Testis (tissue), 3 donors: ENCODE results near the gene SQSTM1. TPM values are rescaled to one million over a fixed set of nuclear protein-coding genes. Genes with fewer than 3 reads are reported as not detected.

Experiments used
- DNase-seq: peaks from one replicate; pipeline ENCODE4 v3.0.0-alpha.2; 2019
- H3K27ac ChIP-seq, 2 donors: fragments of 200-600 bp; sonication (generic); one replicate each; pipeline ENCODE4 v1.5.1; 2019
- H3K27me3 ChIP-seq: fragments of 200-600 bp; sonication (generic); one replicate; pipeline ENCODE4 v1.5.1; 2019
- H3K36me3 ChIP-seq: fragments of 200-600 bp; sonication (generic); one replicate; pipeline ENCODE4 v1.5.1; 2017; ENCODE audit warnings: low read depth; ENCODE audit errors: missing control alignments
- H3K4me1 ChIP-seq: fragments of 200-600 bp; sonication (generic); one replicate; pipeline ENCODE4 v1.5.1; 2019
- H3K4me3 ChIP-seq, 2 donors: fragments of 200-600 bp; sonication (generic); one replicate each; pipeline ENCODE4 v1.5.1; 2017 to 2019
- H3K9me3 ChIP-seq: fragments of 200-600 bp; sonication (generic); one replicate; pipeline ENCODE4 v1.5.1; 2017
- POLR2A ChIP-seq: fragments of 450-650 bp; IDR thresholded peaks from one replicate; pipeline ENCODE4 v1.6.1; 2017; ENCODE audit warnings: antibody characterized with exemption, mild to moderate bottlenecking, moderate library complexity
- WGBS, 2 donors: methylation state at CpG; one replicate each; pipeline ENCODE4 v1.1.5; 2018; 5-methylcytosine and 5-hydroxymethylcytosine counted together
- intact Hi-C: fragments of 100-400 bp; cut with DNase I; formaldehyde crosslinking; loops from one replicate; pipeline ENCODE4 v1.15.1; 2023; ENCODE audit warnings: low total_unique reads
- polyA plus RNA-seq: library from polyadenylated mRNA; stranded (reverse); fragments of 350-450 nt; fragmentation: Illumina TruSeq; extraction: RNeasy Lipid Tissue Mini Kit (QIAGEN cat#74804); gene quantifications from one replicate; pipeline ENCODE4 v1.2.3, GENCODE V29; 2014; ENCODE audit warnings: low read depth, low replicate concordance; ENCODE audit not compliant: insufficient read depth
- total RNA-seq, 2 donors: library from RNA; depleted of rRNA; stranded (reverse); fragments of >200 nt; gene quantifications; one replicate each; pipeline ENCODE4 v1.2.3, GENCODE V29; 2016
- TF ChIP-seq, protein P1 (sequence below), 3 experiments: fragments of 450-650 bp in 2 of 3; fragments of 200-600 bp in 1 of 3; sonication (generic) in 1 of 3; IDR thresholded peaks; one replicate each; pipeline ENCODE4 v1.5.1; 2016 to 2019; ENCODE audit warnings: antibody characterized with exemption in 3 of 3, mild to moderate bottlenecking in 2 of 3, moderate library complexity in 1 of 3

The SQSTM1 gene
- total and polyA plus RNA-seq, 3 donors from 2014 or later, result 165 to 255 (median 192) TPM

DNA sequence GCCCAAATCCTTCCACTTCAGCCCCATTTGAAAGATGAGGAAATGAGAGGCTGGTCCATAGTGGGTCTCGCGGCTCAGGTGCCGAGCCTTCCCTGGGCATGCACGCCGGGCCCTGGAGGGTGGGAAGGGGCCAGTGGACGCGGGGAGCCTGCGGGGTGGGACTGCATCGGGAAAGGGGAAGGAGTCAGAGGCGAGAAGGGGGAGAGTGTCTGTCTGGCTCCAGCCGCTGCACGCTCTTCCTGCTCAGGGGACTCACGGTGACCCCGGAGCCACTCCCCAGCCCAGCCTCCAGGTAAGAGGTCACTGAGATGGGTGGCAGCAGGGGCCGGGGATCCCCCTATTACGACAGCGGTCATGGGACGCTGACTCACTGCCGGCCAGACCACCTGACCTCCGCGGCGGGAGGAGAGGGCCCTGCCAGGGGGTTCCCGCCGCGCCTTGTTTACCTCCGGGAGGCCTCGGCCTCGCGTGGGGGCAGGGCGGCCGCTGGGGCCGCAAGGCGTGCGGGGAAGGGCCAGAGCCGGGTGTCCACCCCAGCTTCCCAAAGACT, 1.9 kb upstream of the SQSTM1 start:
- Histone ChIP-seq H3K4me1 (peaks cover 56% of the 10 kb centered on the region), H3K36me3 (no peaks in the 10 kb centered on the region), H3K4me3 (peak overlapping the region; percentile 22 to 60), H3K27me3 (no peaks in the 10 kb centered on the region), H3K27ac (peak overlapping the region; percentile 100), H3K9me3 (no peaks in the 10 kb centered on the region)
- peak; percentile 95 for DNase-seq
- TF ChIP-seq, protein P1, sequence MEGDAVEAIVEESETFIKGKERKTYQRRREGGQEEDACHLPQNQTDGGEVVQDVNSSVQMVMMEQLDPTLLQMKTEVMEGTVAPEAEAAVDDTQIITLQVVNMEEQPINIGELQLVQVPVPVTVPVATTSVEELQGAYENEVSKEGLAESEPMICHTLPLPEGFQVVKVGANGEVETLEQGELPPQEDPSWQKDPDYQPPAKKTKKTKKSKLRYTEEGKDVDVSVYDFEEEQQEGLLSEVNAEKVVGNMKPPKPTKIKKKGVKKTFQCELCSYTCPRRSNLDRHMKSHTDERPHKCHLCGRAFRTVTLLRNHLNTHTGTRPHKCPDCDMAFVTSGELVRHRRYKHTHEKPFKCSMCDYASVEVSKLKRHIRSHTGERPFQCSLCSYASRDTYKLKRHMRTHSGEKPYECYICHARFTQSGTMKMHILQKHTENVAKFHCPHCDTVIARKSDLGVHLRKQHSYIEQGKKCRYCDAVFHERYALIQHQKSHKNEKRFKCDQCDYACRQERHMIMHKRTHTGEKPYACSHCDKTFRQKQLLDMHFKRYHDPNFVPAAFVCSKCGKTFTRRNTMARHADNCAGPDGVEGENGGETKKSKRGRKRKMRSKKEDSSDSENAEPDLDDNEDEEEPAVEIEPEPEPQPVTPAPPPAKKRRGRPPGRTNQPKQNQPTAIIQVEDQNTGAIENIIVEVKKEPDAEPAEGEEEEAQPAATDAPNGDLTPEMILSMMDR (IDR thresholded peaks at IDR 0.05), result no peak
- TF ChIP-seq POLR2A, result peak; percentile 13
- WGBS, 2 donors, result 0% methylated on average over 25 to 35 of the region's 35 CpGs
- intact Hi-C loops, result no loop called here

DNA sequence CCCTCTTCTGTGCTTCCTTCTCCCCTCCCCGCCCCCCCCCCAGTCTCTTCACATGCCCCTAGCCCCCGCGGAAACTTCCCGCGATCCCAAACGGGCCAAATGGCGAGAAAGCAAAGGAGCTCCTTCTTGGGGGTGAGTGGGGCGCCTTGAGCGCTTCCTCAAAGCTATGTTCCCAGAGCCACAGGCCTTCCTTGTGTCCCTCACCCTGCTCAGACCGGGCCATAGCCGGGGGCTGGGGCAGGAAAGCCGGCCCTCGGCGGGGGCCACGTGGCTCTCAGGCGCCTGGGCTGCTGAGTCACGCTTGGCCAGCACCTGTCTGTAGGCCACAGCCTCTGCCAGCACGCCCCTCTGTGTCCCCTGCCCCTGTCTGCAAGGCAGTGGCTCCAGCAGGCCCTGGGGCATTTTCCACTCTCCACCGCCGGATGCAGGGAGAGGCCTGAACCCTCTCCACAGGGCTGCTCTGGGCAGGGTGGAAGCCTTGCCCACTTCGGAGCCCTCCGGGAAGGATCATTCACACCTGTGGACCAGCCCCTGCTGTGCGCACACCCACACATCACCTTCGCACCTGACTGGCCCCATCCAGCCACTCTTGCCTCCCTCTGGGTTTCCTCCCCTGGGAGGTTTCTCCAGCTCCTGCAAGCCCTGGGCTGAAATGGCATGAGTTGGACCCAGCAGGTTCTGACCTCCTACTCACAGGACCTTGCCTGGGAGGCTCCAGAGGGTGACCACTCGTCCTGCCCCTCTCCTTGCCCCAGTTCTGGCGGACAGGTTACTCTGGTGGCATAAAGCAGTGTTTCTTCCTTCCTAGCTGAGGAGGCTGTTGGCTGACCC, 1.2 kb upstream of the SQSTM1 start:
- intact Hi-C loops, result no loop called here
- no peak for TF ChIP-seq POLR2A
- TF ChIP-seq, protein P1 (IDR thresholded peaks at IDR 0.05), result no peak
- Histone ChIP-seq H3K27ac (peak overlapping the region; percentile 100), H3K4me1 (peaks cover 63% of the 10 kb centered on the region), H3K27me3 (no peaks in the 10 kb centered on the region), H3K4me3 (peak overlapping the region; percentile 22 to 60), H3K9me3 (no peaks in the 10 kb centered on the region), H3K36me3 (no peaks in the 10 kb centered on the region)
- DNase-seq, result peak; percentile 73
- 19 to 24% methylated on average over 13 to 18 of the region's 26 CpGs for WGBS, 2 donors

DNA sequence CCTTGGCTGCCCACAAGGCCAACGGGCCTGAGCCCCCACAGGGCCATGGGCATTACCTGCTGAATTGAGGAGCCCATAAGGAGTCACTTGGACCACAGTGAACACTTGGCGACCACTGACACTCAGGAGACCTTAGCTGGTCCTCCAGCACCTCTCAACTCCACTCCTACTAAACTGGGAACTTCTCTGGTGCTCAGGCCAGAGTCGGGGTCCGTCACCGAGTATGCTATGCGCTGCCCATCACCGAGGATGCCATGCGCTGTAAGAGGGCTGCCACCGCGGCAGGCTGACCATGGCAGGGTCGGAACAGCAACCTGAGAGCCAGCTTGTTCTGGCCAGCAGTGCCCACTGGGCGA, 600 bp upstream of the SQSTM1 start:
- no peak for TF ChIP-seq POLR2A
- TF ChIP-seq, protein P1 (IDR thresholded peaks at IDR 0.05), result no peak
- Histone ChIP-seq H3K9me3 (no peaks in the 10 kb centered on the region), H3K27ac (peak overlapping the region; percentile 100), H3K36me3 (no peaks in the 10 kb centered on the region), H3K27me3 (no peaks in the 10 kb centered on the region), H3K4me1 (peaks cover 63% of the 10 kb centered on the region), H3K4me3 (peak overlapping the region; percentile 99 to 100)
- intact Hi-C loops, result no loop called here
- WGBS, 2 donors, result 14 to 33% methylated on average over 2 to 12 of the region's 12 CpGs
- no peak for DNase-seq

DNA sequence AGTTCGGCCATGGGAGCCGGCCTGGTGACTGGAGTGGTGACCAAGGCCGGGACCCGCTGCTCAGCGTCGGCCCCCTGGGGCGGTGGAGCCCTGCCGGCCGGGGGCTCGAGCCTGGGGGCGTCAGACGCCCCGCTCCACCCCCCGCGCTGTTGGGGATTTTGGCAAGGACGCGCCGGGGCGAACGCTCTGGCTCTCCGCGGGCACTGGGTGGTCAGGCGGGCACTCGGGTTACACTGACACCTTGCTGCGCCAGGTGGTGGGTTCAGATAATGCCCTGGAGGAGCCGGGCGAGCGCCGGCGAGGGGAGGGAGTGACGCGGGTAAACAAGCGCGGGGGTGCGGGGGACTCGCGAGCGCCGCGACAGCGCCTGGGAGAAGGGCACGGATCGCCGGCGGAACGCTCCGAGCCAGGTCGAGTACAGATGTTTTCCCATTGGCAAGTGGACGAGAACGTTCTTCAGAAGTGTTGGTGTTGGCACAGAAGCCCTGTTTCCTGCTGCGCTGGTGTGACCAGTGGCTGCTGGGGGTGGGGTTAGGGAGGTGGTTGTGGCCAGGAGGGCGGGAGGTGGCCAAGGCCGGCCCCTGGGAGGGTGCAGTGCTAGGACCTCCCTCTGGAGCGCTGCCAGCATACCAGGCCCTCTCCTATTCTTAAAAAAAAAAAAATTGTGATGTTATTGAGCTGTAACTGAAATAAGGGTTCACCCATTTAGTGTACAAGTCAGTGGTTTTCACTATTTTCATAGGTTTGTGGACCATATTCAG, 773 bp downstream of the SQSTM1 start:
- intact Hi-C loops, result no loop called here
- peak; percentile 97 for DNase-seq
- peaks cover 61% of the 10 kb centered on the region for H3K4me1 ChIP-seq
- H3K4me3 ChIP-seq, result peak overlapping the region; percentile 99 to 100
- no peaks in the 10 kb centered on the region for H3K36me3 ChIP-seq
- TF ChIP-seq, protein P1 (IDR thresholded peaks at IDR 0.05), result no peak
- peak; percentile 53 for TF ChIP-seq POLR2A
- no peaks in the 10 kb centered on the region for H3K9me3 ChIP-seq
- 0% methylated on average over 22 to 54 of the region's 54 CpGs for WGBS, 2 donors
- peak overlapping the region; percentile 100 for H3K27ac ChIP-seq
- H3K27me3 ChIP-seq, result no peaks in the 10 kb centered on the region
